HL-60/S4 treated with retinoic acid at 250 ng/mL for 4 days and 3 days (cell line): ENCODE results near the gene RNF220.
"Not testable (repeated sequence)": the region's sequence is repeated elsewhere in the genome, so short reads cannot be mapped to it uniquely, and the experiment has no call there.

ENCODE experiments used
- in situ Hi-C: fragments of 300-500 bp; cut with MboI; formaldehyde crosslinking; loops from 2 replicates; pipeline ENCODE4 v1.7.0; 2022; ENCODE audit warnings: low sequenced_read_pairs

RNF220 gene

DNA sequence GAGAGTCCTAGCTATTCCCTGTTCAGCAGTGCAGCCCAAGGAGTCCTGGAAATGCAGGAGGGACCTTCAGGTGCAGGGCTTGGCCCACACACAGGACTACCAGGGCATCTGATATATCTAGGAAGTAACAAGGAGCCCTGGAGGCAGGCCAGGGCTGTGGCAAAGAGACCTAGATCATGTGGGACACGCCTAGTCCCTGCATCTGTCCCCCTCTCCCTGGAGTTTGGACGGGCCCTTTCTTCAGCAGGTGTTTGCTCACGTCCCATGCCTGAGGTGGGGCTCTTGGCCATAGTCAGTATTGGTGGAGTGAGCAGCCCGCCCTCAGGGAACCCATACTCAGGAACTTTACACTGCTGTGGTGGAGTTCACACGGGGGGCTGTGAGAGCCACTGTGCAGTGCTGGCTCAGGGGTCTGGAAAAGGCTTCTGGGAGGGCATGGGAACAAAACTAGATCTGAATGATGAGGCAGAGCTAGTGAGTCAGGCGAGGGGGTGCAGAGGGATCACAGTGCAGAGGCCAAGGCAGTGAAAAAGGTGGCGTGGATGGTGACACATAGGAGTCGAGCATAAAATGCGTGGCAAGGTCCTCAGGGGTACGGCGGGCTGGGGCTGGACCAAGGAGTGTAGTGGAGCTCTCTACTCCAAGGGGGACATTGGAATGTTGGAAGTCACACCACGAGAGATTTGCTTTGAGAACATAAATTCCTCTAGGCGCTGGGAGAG, 243.6 kb downstream of the RNF220 start:
- in situ Hi-C loops, result no loop called here

DNA sequence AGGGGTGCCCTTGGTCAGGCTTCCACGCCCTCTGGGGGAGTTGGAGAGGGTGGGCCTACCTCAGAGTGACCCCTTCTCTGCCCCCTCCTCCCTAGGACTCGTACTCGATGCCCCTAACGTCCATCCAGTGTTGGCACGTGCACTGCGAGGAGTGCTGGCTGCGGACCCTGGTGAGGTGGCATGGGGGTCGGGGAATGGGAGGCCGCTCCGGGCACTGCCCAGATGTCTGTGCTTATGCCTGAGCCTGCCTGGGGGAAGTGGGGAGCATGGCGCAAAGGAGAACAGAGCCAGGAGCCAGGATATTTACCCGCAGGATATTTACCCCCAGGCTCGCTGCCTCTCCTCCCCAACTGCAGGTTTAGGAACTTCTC, 244.7 kb downstream of the RNF220 start:
- in situ Hi-C loops, result no loop called here

DNA sequence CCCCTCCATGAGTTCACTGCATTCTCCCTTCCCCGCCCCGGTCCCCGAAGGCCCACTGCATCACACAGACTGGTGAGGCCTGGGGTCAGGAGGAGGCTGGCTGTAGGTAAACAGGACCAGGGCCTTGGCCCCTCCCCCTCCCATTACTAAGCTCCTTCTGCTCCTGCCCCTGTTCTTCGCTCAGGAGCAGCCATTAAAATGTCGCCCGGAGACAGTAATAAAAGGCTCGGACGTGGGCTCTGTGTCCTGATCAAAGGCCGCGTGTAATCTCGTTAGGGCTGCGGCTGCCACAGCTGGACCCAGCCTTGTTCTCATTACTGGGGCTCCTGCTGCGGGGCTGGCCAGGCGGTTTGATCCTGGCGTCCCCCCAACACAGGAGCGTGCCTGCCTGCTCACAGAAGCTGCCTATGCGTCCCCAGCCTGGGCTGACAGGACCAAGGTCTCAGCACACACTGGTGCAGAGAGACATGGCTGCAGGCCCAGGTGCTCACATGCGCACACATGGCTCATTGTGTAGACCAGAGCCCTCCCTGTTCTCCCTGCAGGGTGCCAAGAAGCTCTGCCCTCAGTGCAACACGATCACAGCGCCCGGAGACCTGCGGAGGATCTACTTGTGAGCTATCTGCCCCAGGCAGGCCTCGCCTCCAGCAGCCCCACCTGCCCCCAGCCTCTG, 245.2 kb downstream of the RNF220 start:
- in situ Hi-C loops, result no loop called here

DNA sequence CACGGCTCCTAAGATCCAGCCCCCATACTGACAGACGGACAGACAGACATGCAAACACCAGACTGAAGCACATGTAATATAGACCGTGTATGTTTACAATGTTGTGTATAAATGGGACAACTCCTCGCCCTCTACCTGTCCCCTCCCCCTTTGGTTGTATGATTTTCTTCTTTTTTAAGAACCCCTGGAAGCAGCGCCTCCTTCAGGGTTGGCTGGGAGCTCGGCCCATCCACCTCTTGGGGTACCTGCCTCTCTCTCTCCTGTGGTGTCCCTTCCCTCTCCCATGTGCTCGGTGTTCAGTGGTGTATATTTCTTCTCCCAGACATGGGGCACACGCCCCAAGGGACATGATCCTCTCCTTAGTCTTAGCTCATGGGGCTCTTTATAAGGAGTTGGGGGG, 246.0 kb downstream of the RNF220 start:
- in situ Hi-C loops, result no loop called here

DNA sequence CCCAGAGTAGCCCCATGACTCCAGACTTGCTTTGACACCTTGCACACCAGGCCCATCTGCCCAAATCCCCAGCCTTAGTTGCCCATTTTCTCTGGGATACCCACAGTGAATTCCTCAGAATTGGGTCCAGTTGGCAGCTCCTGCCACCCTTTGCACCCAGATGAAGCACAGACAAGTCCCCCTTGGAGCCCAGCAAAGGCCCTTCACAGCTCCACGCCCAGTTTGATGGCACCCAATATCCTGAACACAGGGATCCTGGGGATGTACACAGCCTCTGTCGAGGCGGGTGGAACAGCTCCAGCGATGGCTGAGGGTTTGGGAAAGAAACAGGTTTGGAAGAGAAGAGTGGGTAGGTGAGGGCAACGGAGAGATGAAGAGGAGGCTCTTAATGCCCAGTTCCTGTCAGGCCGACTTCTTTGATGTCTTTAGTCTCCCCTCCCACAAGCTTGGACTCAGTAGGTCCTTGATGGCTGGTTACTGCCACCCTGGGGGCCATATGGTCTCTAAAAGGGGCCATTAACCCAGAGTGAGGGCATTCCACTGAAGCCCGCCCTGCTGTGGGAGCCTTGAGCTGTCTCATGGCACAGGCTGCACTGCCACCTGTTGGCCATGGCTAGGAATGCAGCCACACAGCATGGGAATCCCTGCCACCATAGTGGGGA, 247.5 kb downstream of the RNF220 start:
- in situ Hi-C loops, result no loop called here

DNA sequence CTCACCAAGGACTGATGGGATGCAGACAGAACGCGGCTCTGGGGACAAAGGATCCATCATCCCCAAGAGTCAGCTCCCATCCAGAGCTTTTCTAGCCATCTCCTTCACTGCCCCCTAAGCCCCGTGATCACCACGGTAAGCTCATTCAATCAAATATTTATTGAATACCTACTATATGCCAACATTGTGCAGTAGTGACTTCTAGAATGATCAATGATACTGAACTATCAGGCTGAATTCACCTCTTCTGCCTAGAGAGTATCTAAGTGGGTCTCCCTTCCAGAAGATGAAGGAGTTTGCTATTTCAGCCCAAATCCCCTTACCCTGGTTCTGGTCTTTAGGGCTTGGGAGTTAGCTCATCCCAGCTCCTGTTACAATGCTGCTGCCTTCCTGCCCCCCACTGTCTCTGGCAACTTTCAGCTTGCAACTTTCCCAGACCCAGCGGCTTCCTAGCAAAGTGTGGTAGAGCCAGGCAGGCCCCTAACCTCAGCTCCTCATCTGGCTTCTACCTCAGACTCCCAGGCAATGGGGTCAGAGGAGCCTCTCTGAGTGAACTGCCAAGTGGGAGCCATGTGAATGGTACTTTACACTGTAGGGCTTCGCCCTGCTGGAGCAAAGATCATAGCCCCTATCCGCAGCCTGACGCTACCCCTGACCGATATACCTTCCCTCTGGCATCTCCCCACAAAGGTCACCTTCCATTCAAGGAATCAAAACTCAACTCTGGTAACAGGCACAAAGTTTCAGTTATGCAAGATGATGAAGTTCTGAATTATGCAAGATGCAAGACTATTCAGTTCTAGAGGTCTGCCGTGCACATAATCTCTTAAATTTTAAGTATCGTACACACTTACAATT, 248.3 kb downstream of the RNF220 start:
- in situ Hi-C loops, result no loop called here

DNA sequence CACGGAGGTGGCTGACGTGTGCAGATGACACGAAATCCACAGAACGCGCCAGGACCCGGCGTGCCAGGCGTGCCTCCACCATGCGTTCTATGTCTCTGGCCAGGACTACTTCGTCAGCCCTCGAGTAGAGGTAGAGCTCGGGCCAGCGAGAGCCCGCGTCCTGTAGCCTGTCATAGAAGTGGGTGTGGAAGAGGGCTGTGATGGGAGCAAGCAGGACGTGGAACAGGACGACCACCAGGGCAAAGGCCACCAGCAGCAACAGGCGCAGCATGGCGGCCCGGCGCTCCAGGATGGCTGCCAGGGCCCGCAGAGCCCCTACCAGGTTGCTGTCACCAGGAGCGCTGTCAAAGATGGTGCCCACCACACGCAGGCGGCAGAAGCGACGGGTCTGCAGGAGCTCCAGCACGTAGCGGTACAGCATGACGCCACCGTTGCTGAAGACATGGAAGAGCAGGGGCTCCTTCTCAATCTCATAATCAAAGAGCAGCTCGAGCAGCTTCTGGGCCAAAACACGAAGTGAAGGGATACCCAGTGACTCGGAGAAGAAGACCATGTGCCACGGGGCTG, 249.6 kb downstream of the RNF220 start:
- in situ Hi-C loops, result no loop called here

DNA sequence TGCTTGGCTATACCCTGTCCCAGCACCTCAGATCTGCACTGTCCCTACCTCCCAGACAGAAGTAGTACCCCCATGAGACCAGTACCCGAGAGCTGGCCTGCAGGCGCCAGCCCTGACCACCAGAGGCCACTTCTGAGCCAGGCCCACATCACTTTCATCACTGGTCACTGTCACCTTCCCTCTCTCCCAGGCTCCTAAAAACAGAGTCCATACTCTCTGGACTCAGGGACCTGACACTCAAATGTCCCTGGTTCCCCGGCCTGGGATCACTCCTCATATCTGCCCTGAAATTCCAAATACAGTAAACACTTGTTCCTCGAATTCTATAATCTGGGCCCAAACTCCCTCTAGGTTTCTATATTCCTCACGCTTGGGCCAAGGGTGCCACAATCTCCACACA, 250.6 kb downstream of the RNF220 start:
- in situ Hi-C loops, result no loop called here

DNA sequence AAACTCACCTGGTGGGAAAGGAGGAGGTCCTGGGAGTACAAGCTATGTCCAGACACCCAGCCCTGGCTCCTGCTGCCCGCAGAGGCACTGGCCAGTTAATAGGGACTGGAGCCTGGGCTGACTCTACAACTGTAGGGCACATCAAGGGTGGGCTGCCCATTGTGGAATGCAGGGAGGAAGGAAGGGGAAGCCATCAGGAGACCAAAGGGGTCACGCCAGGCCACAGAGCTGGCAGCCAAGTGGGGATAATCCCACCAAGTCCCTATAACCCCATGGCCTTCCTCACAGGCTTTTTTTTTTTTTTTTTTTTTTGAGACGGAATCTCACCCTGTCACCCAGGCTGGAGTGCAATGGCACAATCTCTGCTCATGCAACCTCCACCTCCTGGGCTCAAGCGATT, 254.5 kb downstream of the RNF220 start:
- in situ Hi-C loops, result no loop called here

DNA sequence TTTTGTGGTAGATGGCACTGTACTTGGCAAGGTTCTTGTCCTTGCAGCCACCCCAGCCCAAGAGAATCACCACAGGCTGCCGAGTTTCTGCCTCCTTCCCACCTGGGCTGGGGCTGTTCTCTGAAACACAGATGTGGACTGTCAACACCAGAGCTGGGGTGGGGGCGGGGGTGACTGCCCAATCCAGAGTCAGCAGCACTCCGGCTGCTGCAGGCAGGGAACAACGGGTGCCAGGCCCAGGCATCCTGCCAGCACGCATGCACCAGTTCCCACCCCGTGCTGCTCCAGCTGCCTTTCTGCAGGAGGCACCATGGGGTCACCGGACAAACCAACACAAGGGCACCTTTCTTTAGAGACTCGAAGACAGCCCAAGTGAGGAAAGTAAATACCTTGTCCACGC, 255.1 kb downstream of the RNF220 start:
- in situ Hi-C loops, result no loop called here

DNA sequence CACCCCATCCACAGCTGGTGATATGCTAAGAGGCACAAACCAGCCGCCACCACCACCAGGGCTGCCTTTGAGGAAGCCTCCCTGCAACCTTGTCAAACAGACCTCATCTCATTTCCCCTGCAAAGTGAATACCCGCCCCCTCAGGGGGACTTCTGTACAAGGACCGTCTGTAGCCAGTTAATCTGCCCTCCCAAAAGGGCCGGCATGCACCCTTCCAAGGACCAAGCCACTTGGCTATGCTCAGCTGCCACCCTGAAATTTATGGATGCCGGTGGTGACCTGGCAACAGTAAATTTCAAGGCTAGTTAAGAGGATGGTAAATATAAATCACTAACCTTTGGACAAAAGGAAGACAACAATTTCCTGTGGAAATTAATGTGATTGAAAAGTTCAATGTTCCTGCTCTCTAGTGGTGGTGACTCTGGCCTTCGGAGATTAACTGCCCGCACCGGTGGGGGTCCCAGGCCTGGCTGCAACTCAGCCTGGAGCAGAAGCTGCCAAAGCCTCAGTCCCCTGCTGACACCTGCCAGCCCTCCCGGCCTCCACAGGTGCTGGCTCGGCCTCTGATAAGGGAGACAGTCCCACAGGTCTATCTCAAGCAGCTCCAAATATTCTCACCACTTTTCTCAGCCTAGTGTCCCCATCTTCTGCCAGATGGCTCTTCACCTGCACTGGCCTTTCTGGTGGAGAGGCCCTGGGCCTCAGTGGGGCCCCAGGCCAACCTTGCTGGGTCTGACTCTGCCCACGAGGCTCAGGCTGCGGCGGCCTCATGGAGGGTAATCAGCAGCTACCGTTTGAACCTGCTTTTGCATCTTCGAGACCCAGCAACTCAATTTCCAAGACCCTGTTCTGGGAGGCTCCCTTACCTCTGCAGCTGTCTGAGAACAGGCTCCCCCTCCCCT, 257.0 kb downstream of the RNF220 start:
- in situ Hi-C loops, result no loop called here

DNA sequence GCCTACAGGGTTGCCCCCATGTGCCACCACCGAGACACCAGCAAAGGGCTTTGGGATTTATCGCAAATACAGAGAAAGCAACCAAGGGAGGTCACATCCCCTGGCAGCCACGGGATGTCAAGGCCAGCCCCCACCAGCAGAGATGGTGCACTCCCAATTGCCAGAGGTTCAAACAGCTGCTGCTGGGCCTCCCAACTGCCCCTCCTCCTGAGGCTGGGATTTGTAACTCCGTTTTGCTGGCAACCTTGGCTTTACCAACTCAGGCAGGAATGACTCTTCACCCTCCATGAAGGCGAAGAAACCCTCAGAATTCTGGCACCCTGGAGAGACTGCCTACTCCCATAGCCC, 257.6 kb downstream of the RNF220 start:
- in situ Hi-C loops, result no loop called here

DNA sequence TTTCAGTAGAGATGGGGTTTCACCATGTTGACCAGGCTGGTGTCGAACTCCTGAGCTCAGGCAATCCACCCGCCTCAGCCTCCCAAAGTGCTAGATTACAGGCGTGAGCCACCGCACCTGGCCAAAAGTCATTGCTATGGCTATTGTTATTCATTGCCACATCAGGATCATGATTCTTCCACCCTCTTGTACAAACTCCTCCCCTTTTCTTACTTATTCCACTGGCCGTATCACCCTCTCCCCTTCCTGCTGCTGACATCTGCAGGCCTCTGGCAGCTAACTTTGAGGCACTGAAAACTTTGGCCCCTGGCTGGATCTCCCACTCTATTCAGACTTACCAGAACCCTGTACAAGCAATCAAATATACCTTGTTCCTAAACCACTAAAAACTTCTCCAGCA, 258.4 kb downstream of the RNF220 start:
- in situ Hi-C loops, result no loop called here

DNA sequence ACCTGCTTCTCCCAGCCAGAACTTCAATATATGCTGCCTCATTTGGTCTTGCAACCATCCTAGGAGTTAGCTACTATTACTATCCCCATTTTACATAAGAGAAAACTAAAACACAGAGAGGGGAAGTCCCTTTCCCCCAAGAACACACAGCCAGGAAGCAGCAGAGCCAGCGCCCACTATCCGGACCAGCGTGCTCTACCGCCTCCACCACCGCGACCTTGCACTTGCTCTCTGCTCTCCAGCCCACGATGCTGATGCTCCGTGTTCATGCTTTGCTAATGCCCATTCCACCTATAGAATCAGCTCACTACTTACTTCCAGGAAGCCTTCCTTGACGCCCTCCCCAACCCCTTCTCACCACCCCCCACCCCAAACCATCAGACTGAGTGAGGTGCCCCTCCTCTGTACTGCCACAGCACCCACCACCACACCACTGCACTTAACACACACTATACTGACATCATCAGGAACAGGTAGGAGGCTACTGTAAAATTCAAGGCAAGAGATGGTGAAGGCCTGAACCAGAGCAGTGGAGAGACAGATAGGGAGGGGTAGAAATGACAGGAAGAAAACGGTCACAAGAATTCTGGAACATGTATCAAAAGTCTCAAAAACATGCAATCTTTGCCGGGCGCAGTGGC, 259.8 kb downstream of the RNF220 start:
- in situ Hi-C loops, result no loop called here

DNA sequence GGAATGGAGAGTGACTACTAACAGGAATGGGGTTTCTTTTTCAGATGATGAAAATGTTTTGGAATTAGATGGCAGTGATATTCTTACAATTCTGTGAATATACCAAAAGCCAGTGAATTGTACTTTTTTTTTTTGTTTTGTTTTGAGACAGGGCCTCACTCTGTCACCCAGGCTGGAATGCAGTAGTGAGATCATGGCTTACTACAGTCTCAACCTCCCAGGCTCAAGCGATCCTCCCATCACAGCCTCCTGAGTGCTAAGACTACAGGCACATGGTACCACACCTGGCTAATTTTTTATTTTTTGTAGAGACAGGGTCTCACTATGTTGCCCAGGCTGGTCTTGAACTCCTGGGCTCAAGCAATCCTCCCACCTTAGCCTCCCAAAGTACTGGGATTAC, 261.7 kb downstream of the RNF220 start:
- in situ Hi-C loops, result not testable (repeated sequence)

DNA sequence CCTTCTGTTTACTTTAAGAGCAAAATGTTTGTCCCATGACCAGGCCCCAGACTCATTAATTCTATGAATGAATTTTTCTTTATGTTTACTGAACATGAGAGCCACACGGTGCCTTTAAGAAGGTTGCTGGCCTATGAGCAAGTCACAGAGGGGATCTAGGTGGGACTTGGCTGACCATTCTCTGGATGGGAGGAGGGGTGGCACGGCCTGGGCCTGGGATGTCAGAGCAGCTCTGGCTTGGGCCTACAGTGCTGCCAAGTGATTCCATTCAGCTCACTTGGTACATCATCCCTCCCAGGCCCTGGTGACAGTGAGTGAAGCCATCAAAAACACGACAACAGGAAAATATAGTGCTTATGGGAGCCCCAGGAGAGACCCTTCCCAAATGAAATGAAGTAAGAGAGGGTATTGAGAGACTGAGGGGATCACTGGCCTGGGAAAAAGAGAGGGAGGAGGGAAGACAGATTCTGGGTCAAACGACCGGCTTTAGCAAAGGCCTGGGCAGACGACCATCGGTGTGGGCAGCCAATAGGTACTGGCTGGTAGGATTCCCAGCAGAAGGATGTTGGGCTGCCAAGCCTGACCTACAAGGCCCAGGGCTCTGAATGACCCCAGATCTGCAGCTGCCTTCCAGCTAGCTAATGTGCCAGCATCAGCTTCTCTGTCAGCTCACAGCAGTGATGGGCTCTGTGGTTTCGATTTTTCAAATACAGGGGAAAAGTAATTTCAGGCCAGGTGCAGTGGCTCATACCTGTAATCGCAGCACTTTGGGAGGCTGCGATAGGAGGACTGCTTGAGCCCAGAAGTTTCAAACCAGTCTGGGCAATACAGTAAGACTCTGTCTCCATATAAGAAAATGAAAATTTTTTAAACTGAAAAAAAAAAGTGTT, 265.9 kb downstream of the RNF220 start:
- in situ Hi-C loops, result no loop called here

DNA sequence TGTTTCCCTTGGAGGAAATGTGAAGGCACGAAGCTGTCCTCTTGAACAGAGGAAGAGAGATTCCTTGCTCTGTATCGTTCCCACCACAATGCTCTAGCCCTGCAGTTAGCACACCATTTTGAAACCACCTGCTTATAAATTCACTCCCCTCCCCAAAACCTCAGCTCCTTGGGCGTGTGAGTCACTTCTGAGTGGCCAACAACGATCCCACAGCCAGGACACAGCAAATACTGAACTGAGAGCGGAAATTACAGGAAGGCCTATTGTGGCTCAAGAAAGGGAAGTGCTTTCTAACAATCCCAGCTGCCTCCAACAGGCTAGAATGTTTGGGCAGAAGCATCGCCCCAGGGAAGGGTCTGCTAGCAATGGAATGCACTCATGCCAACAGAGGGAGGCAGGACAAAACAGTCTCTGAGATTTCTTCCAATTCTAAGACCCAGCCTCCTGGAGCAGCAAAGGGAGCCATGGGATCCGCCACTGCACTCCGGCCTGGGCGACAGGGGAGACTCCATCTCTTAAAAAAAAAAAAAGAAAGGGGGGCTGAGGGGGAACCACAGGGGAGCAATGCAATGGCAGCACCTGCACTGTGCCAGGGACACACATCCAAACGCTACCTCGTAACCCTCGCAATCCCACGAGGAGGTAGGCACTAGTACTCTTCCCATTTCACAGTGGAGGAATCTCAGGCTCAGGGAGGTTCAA, 267.4 kb downstream of the RNF220 start:
- in situ Hi-C loops, result no loop called here
